OCI-LY1 (cell line): ENCODE measurements around the gene LMX1B.

ENCODE experiments used
- H2AFZ ChIP-seq: fragments of 200-600 bp; sonication (generic), shearing (Covaris generic); 2 replicates; pipeline ENCODE4 v1.6.0; 2014; ENCODE audit warnings: antibody characterized with exemption, mild to moderate bottlenecking, low read length
- H3F3A ChIP-seq: fragments of 200-600 bp; sonication (generic), shearing (Covaris generic); 2 replicates; pipeline ENCODE4 v1.6.0; 2014; ENCODE audit warnings: mild to moderate bottlenecking, antibody characterized with exemption, low read length, moderate library complexity; ENCODE audit not compliant: insufficient read depth
- H3K27ac ChIP-seq: fragments of 200-600 bp; sonication (generic); 2 replicates; pipeline ENCODE4 v1.5.1; 2014; ENCODE audit warnings: low read length, mixed run types, mild to moderate bottlenecking, low read depth; ENCODE audit not compliant: poor library complexity, severe bottlenecking
- H3K27me3 ChIP-seq: fragments of 200-600 bp; sonication (generic); 2 replicates; pipeline ENCODE4 v1.6.0; 2014; ENCODE audit warnings: antibody characterized with exemption, mild to moderate bottlenecking, low read length, moderate library complexity; ENCODE audit not compliant: insufficient read depth
- H3K36me3 ChIP-seq: fragments of 200-600 bp; sonication (generic); 2 replicates; pipeline ENCODE4 v1.6.1; 2014; ENCODE audit warnings: mild to moderate bottlenecking, antibody characterized with exemption, low read length, moderate library complexity, mixed read lengths; ENCODE audit not compliant: insufficient read depth
- H3K4me1 ChIP-seq: fragments of 200-600 bp; sonication (generic); 2 replicates; pipeline ENCODE4 v1.5.1; 2014; ENCODE audit warnings: mild to moderate bottlenecking, low read length, moderate library complexity; ENCODE audit not compliant: insufficient read depth, severe bottlenecking
- H3K4me2 ChIP-seq: fragments of 200-600 bp; sonication (generic), shearing (Covaris generic); 2 replicates; pipeline ENCODE4 v1.6.1; 2014; ENCODE audit warnings: low read length
- H3K4me3 ChIP-seq: fragments of 200-600 bp; sonication (generic); 2 replicates; pipeline ENCODE4 v1.5.1; 2014; ENCODE audit warnings: low read length, low read depth, mild to moderate bottlenecking, mixed read lengths; ENCODE audit not compliant: poor library complexity, severe bottlenecking
- H3K79me2 ChIP-seq: fragments of 200-600 bp; shearing (Covaris generic); 2 replicates; pipeline ENCODE4 v1.6.1; 2016; ENCODE audit warnings: mixed run types, low read length, mixed read lengths; ENCODE audit not compliant: insufficient read depth
- H3K9ac ChIP-seq: fragments of 200-600 bp; sonication (generic), shearing (Covaris generic); 2 replicates; pipeline ENCODE4 v1.6.1; 2014; ENCODE audit warnings: mild to moderate bottlenecking, low read length, mixed read lengths
- H3K9me2 ChIP-seq: fragments of 200-600 bp; sonication (generic), shearing (Covaris generic); 2 replicates; pipeline ENCODE4 v1.6.1; 2014; ENCODE audit warnings: low read depth, mild to moderate bottlenecking, low read length, mixed read lengths
- H3K9me3 ChIP-seq: fragments of 200-600 bp; shearing (Covaris generic); 2 replicates; pipeline ENCODE4 v1.6.1; 2014; ENCODE audit warnings: low read length, mixed read lengths
- H4K20me1 ChIP-seq: fragments of 200-600 bp; sonication (generic), shearing (Covaris generic); 2 replicates; pipeline ENCODE4 v1.6.0; 2016; ENCODE audit warnings: mild to moderate bottlenecking, low read length; ENCODE audit not compliant: insufficient read depth
- EZH2 ChIP-seq: fragments of 200-600 bp; sonication (generic), shearing (Covaris generic); IDR thresholded peaks from 2 replicates; pipeline ENCODE4 v1.8.0; 2017; ENCODE audit warnings: borderline replicate concordance, mixed run types, mild to moderate bottlenecking, antibody characterized with exemption, low read length, moderate library complexity, mixed read lengths
- TF ChIP-seq, protein P1 (sequence below): fragments of 200-600 bp; sonication (generic), shearing (Covaris generic); IDR thresholded peaks from 2 replicates; pipeline ENCODE4 v1.5.1; 2017; ENCODE audit warnings: mild to moderate bottlenecking, antibody characterized with exemption, low read length, moderate library complexity, mixed read lengths

LMX1B gene

GRCh38 chr9:126591922-126592321 is 21.8 kb upstream of the LMX1B start:
- TF ChIP-seq EZH2: no peak
- TF ChIP-seq, protein P1, sequence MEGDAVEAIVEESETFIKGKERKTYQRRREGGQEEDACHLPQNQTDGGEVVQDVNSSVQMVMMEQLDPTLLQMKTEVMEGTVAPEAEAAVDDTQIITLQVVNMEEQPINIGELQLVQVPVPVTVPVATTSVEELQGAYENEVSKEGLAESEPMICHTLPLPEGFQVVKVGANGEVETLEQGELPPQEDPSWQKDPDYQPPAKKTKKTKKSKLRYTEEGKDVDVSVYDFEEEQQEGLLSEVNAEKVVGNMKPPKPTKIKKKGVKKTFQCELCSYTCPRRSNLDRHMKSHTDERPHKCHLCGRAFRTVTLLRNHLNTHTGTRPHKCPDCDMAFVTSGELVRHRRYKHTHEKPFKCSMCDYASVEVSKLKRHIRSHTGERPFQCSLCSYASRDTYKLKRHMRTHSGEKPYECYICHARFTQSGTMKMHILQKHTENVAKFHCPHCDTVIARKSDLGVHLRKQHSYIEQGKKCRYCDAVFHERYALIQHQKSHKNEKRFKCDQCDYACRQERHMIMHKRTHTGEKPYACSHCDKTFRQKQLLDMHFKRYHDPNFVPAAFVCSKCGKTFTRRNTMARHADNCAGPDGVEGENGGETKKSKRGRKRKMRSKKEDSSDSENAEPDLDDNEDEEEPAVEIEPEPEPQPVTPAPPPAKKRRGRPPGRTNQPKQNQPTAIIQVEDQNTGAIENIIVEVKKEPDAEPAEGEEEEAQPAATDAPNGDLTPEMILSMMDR: no peak
- H4K20me1 ChIP-seq: no peaks in the 10 kb centered on the region
- no peak overlapping the region for H2AFZ ChIP-seq
- H3K36me3 ChIP-seq: no peaks in the 10 kb centered on the region
- no peaks in the 10 kb centered on the region for H3K9me3 ChIP-seq
- H3K4me1 ChIP-seq: no peaks in the 10 kb centered on the region
- H3K79me2 ChIP-seq: no peaks in the 10 kb centered on the region
- no peak overlapping the region for H3K4me2 ChIP-seq
- no peaks in the 10 kb centered on the region for H3K27me3 ChIP-seq
- H3K4me3 ChIP-seq: no peak overlapping the region
- no peaks in the 10 kb centered on the region for H3F3A ChIP-seq
- no peak overlapping the region for H3K27ac ChIP-seq
- no peak overlapping the region for H3K9ac ChIP-seq
- H3K9me2 ChIP-seq: no peaks in the 10 kb centered on the region

DNA sequence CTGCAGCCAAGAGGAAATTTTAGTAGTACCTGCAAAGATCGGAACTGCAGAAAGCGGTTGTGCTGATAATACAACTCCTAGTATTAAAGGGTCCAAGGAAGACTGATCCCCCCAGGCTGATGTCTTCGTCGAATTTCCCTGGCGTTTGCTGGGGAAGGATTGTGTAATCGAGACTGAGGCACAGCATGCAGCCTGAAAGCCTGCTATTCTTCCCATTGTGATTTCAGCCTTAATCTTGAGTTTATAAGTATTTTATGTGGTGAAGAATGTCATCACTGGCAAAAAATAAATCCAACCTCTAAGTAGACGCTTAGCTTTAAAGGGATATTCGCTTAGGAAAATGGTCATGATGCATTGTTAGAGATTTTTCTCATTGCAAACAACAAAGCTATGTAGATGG is 21.3 kb upstream of the LMX1B start:
- H3K9me2 ChIP-seq: no peaks in the 10 kb centered on the region
- H3K4me1 ChIP-seq: no peaks in the 10 kb centered on the region
- H3K27ac ChIP-seq: no peak overlapping the region
- no peak overlapping the region for H2AFZ ChIP-seq
- no peak for TF ChIP-seq EZH2
- TF ChIP-seq, protein P1: no peak
- H4K20me1 ChIP-seq: no peaks in the 10 kb centered on the region
- no peaks in the 10 kb centered on the region for H3F3A ChIP-seq
- no peak overlapping the region for H3K4me3 ChIP-seq
- H3K79me2 ChIP-seq: no peaks in the 10 kb centered on the region
- H3K4me2 ChIP-seq: no peak overlapping the region
- no peaks in the 10 kb centered on the region for H3K9me3 ChIP-seq
- no peak overlapping the region for H3K9ac ChIP-seq
- H3K27me3 ChIP-seq: no peaks in the 10 kb centered on the region
- H3K36me3 ChIP-seq: no peaks in the 10 kb centered on the region

DNA sequence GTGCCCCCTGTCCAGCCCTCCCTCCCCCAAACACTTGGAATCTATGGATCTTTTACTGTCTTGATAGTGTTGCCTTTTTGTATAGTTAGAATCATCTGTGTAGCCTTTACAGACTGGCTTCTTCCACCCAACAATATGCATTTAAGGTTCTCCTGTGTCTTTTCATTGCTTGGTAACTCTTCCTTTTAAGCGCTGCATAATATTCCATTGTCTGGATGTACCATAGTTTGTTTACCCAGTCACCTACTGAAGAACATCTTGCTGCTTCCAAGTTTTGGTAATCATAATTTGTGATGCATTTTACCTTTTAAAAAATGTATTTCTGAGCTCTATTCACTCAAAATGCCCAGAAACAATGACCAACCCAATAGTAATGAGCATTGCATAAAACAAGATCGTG is 17.7 kb upstream of the LMX1B start:
- no peaks in the 10 kb centered on the region for H3K4me1 ChIP-seq
- no peak overlapping the region for H3K9ac ChIP-seq
- H3K9me3 ChIP-seq: no peaks in the 10 kb centered on the region
- TF ChIP-seq, protein P1: no peak
- TF ChIP-seq EZH2: no peak
- H4K20me1 ChIP-seq: no peaks in the 10 kb centered on the region
- no peaks in the 10 kb centered on the region for H3F3A ChIP-seq
- H3K36me3 ChIP-seq: no peaks in the 10 kb centered on the region
- H3K4me3 ChIP-seq: no peak overlapping the region
- H3K79me2 ChIP-seq: no peaks in the 10 kb centered on the region
- no peaks in the 10 kb centered on the region for H3K9me2 ChIP-seq
- no peak overlapping the region for H3K27ac ChIP-seq
- no peak overlapping the region for H2AFZ ChIP-seq
- no peaks in the 10 kb centered on the region for H3K27me3 ChIP-seq
- no peak overlapping the region for H3K4me2 ChIP-seq
